SHP77 (cell line): ENCODE data around the gene AFG1L.
"Not testable (repeated sequence)": the region's sequence is repeated elsewhere in the genome, so short reads cannot be mapped to it uniquely, and the experiment has no call there.

ENCODE experiments used
- DNase-seq, 2 experiments: peaks; one replicate each; lab custom pipeline; 2025; lab: John Stamatoyannopoulos, UW

Gene AFG1L

DNA sequence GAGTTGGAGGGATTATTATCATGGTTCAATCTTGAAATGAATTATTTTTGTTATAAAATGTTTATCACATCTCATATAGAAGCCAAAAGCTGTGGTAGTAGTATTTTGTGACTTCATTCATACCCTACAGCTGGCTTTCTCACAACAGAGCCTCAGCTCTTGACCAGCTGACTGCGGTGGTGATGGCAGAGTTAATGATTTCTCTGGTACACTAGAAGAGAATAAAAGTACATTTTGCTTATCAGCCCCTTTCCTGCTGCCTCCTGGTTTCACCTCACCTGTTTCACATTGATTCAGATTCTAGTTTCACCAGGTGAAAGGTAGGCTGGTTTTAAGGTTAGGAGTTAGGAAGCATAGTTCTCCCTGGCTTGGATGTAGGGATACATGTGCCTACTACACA is 55.7 kb downstream of the AFG1L start:
- DNase-seq: no peak

- no peak for DNase-seq
These were observed 59.0 kb downstream of the AFG1L start for GRCh38 chr6:108353853-108354252.

DNA sequence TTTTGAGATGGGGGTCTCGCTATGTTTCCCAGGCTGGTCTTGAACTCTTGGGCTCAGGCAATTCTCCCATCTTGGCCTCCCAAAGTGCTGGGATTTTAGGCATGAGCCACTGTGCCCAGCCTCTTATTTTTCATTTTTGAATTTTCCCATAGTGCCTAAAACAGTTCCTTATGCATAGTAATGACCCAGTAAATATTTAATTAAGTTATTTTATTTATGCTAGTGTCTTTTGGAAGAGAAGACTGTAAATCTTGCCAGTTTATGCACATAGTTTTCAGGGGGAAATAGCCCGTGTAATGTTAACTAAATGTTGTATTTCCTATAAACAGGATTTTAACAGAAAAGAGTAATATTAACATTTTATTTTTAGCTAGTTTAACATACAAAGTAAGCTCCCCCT is 60.3 kb downstream of the AFG1L start:
- DNase-seq: no peak

DNA sequence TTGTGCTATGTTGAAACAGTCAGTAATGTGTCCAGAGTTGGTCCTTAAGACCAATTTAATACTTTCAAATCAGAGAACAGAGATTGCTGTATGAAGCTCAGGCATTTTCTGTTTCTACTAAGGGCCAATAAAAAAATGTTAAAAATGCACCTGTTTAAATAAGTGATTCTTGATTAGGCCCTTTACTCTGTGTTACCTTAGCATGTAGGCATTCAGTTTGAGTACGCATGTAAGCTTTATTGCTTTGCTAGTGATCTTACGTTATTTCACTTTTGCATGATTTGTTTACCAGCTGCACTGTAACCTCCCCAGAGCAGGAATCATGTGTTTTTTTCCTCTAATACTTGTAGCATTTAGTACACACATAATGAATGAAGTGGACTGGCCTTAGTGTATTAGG is 61.0 kb downstream of the AFG1L start:
- no peak for DNase-seq

GRCh38 chr6:108359901-108360882 is 65.3 kb downstream of the AFG1L start:
- no peak for DNase-seq

DNA sequence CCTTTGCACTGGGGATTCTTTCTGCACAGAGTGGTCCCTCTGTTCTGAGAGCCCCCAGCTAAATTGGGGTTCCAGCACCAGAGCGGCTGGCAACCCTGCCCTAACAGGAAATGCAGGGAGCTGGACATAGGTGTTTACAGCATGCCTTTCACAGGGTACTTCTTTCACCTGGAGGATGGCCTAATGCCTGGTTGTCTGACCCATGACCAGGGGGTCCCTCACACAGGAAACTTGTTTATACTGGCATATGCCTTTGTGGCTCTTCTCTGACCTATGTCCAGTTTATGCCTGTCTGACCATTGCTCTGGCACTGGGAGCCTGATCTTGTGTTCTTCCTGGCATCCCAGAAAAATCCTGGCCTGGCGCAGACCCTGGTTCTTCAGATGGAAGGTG is 66.1 kb downstream of the AFG1L start:
- DNase-seq: no peak

DNA sequence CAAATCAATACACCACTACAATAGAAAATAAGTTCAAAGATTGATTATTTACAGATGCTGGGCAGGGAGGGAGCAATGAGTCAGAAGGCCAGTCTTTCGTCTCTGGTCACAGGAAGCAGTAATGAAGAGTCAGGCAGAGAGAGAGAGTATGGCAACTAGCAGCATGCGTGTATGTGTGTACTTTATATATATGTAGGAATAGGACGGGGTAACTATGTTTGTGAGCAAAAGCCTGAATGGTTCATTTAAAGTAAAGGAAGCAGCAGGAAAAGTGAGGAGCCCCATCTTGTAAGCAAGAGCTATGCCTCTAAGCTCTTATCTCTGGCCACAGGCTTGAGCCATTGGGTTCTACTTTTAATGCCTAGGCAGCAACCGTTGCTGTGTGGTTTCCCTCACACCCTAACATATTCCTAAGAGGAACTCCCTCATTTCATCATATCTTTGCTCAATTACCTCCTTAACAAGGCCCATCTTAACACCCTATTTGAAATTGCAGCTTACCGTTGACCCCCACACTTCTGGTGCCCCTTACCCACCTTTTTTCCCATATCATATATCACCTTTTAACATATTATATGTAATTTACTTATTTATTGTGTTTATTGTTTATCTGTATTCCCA is 66.6 kb downstream of the AFG1L start:
- DNase-seq: no peak

- DNase-seq: no peak
These were observed 67.6 kb downstream of the AFG1L start for GRCh38 chr6:108362455-108362854.

- no peak for DNase-seq
These were observed 68.3 kb downstream of the AFG1L start for GRCh38 chr6:108363113-108363512.

DNA sequence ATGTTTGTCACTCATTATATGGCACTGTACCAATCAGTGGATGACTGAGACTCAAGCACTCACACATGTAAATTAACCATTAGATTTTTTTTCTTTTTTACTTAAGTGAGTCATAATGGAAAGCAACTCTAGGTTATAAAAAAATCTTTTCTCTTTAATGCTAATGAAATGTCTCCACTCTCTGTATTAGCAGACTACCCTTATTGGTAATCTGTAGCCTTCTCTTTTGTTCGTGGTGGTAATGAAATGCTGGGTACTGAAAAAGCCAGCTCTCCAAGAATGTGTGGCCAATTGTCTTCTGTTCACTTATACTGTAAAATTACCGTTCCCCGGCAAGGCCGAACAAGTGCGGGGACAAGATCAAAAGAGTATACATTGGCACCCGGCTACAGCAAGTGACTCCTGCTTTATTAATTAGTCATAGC is 69.0 kb downstream of the AFG1L start:
- no peak for DNase-seq

GRCh38 chr6:108364470-108364869 is 69.6 kb downstream of the AFG1L start:
- DNase-seq: no peak

GRCh38 chr6:108365478-108365877 is 70.6 kb downstream of the AFG1L start:
- DNase-seq: no peak

- DNase-seq: no peak
These were observed 71.4 kb downstream of the AFG1L start for GRCh38 chr6:108366236-108366635.

GRCh38 chr6:108368431-108369030 is 73.7 kb downstream of the AFG1L start:
- DNase-seq: no peak

- no peak for DNase-seq
These were observed 86.0 kb downstream of the AFG1L start for GRCh38 chr6:108380876-108381275.

- no peak for DNase-seq
These were observed 89.1 kb downstream of the AFG1L start for GRCh38 chr6:108383981-108384380.

DNA sequence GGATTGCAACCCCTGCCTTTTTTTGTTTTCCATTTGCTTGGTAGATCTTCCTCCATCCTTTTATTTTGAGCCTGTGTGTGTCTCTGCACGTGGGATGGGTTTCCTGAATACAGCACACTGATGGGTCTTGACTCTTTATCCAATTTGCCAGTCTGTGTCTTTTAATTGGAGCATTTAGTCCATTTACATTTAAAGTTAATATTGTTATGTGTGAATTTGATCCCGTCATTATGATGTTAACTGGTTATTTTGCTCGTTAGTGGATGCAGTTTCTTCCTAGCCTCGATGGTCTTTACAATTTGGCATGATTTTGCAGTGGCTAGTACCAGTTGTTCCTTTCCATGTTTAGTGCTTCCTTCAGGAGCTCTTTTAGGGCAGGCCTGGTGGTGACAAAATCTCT is 94.3 kb downstream of the AFG1L start:
- DNase-seq: not testable (repeated sequence)

DNA sequence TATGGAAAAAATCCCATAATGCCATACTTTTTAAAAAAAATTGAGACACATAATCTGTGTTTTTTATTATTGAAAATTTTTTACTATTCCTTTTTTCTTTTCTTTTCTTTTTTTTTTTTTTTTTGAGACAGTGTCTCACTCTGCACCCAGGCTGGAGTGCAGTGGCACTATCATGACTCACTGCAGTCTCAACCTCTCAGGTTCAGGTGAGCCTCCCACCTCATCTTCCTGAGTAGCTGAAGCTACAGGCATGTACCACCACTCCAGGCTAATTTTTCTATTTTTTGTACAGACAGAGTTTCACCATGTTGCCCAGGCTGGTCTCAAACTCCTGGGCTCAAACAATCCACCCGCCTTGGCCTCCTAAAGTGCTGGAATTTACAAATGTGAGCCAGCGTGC is 100.4 kb downstream of the AFG1L start:
- no peak for DNase-seq

DNA sequence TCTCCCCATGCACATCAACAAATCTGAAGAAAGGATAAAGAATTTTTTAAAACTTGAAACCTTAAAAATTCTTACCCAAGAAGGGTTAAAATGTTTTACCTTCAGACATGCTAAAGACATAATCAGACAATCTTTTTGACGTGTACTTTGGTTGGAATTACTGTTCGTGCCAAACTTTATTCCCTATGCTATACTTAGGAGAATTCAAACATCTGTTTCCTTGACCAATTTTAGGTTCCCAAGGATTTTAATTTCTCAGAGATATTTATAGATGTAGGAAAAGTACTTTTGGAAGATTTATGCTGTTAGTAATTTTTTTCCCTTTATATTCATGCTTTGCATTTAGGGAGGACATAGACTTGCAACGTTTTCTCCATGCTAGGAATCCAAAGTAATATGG is 108.4 kb downstream of the AFG1L start:
- DNase-seq: no peak

DNA sequence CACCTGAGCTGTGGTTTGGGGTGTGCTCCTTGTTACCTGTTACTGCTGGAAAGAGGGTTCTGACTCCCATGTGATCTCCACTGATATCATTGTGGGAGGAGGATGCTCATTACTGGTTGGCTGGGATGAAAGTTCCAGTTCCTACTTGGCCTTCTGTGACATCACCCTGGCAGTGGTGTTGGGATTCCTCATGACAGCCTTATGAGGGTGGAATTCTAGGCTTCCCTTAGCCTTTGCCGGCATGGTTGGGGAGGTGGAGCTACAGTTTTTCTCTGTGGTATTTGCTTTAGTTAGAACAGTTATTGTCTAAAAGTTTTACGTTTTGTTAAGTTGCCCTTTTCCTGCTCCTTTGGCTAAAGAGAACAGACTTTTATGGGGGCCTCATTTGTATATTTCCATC is 112.1 kb downstream of the AFG1L start:
- DNase-seq: no peak

DNA sequence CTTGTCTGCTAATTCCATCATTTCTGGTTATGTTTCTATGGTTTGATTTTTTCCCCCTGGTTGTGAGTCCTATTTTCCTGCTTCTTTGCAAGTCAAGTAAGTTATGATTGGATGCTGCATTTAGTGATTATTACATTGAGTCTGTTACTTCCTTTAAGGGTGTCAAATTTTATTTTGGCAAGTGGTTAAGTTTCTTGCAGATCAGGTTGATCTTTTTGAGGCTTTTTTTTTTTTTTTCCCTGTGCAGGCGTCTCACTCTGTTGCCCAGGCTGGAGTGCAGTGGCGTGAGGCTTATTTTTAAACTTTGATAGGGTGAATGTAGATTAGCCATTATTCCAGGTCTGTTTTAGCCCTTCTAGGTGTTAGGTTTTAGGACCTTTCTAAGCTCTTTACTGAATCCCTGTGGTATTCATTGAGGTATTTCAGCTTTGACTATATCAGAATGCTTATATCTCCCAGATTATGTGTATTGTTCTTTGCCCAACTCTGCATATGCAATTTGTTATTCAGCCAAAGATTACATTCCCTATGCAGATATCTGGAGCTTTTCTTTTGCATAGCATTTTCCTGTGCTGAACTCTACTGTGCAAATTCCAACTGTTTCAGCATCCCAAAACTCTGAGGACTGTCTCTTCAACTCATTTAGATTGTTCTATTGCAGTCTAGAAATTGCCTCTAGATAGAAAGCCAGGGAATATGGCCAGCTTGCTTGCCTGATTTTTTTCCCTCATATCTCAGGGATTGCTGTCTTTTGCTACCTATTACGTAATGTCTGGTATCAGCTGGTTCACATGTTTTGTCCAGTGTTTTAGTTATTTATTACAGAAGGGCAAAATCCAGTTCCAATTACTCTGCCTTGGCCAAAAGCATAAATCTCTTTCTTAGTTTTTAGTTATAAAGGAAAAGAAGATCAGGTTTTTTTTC is 113.3 kb downstream of the AFG1L start:
- DNase-seq: no peak

GRCh38 chr6:108408861-108409260 is 114.0 kb downstream of the AFG1L start:
- DNase-seq: no peak
